IMR-90 (cell line): Measurements from ENCODE around the gene FAM163B. TPM values are rescaled to one million over a fixed set of nuclear protein-coding genes. Genes with fewer than 3 reads are reported as not detected.

Source experiments
- ATAC-seq: fragments of 200-7000 bp; cut with Tn5 transposase; 2 replicates; pipeline ENCODE4 v1.9.1; 2020; ENCODE audit warnings: low read depth, mild to moderate bottlenecking, moderate library complexity
- BruUV-seq: library from RNA; stranded (reverse); fragments of 400-500 nt; replicated peaks from 2 replicates; lab custom pipeline; 2021; lab: Mats Ljungman, UMichigan
- CTCF ChIA-PET: fragments of 300-600 bp; formaldehyde crosslinking; extraction: SDS; loops from one replicate; lab custom pipeline; 2021; ENCODE audit warnings: antibody characterized with exemption; lab: Yijun Ruan, JAX
- POLR2A ChIA-PET: fragments of 300-600 bp; sonication (Branson Sonifier 250); formaldehyde crosslinking; loops from one replicate; lab custom pipeline; 2022; ENCODE audit warnings: antibody characterized with exemption; ENCODE audit not compliant: unreplicated experiment; lab: Charles Lee
- DNase-seq: peaks from one replicate; pipeline ENCODE4 v3.0.0; 2013
- H2AFZ ChIP-seq: replicated peaks from 2 replicates; pipeline ENCODE3; 2013; ENCODE audit warnings: low read length, mild to moderate bottlenecking; ENCODE audit not compliant: poor library complexity
- H2AK5ac ChIP-seq: 2 replicates; pipeline ENCODE4 v1.6.1; 2013; ENCODE audit warnings: low read depth, low read length, inconsistent platforms
- H2AK9ac ChIP-seq: replicated peaks from 2 replicates; pipeline ENCODE3; 2013; ENCODE audit warnings: mild to moderate bottlenecking, low read depth, low read length, moderate library complexity; ENCODE audit not compliant: poor library complexity
- H2BK120ac ChIP-seq: 2 replicates; pipeline ENCODE4 v1.6.1; 2013; ENCODE audit warnings: low read depth, low read length, inconsistent platforms
- H2BK15ac ChIP-seq: 3 replicates; pipeline ENCODE4 v1.6.1; 2013; ENCODE audit warnings: low read depth, low read length, inconsistent platforms
- H2BK20ac ChIP-seq: 2 replicates; pipeline ENCODE4 v1.6.1; 2013; ENCODE audit warnings: low read depth, mild to moderate bottlenecking, inconsistent platforms, low read length, moderate library complexity
- H2BK5ac ChIP-seq: 2 replicates; pipeline ENCODE4 v1.6.1; 2013; ENCODE audit warnings: mild to moderate bottlenecking, low read depth, low read length, inconsistent platforms; ENCODE audit not compliant: poor library complexity, severe bottlenecking
- H3K14ac ChIP-seq: replicated peaks from 2 replicates; pipeline ENCODE4 v1.6.1; 2013; ENCODE audit warnings: low read depth, low read length, inconsistent platforms
- H3K18ac ChIP-seq: 2 replicates; pipeline ENCODE4 v1.6.1; 2013; ENCODE audit warnings: low read depth, low read length, control low read depth
- H3K23ac ChIP-seq: 2 replicates; pipeline ENCODE4 v1.6.1; 2013; ENCODE audit warnings: low read depth, low read length, inconsistent platforms
- H3K27ac ChIP-seq: 2 replicates; pipeline ENCODE4 v1.5.1; 2013; ENCODE audit warnings: mild to moderate bottlenecking, control low read depth, low read length; ENCODE audit not compliant: insufficient read depth
- H3K27me3 ChIP-seq: 2 replicates; pipeline ENCODE4 v1.6.1; 2013; ENCODE audit warnings: low read length; ENCODE audit not compliant: control insufficient read depth, insufficient read depth
- H3K36me3 ChIP-seq: 2 replicates; pipeline ENCODE4 v1.6.1; 2013; ENCODE audit warnings: low read length, mixed read lengths; ENCODE audit not compliant: control insufficient read depth, insufficient read depth
- H3K4ac ChIP-seq: 2 replicates; pipeline ENCODE4 v1.6.1; 2013; ENCODE audit warnings: low read depth, low read length, inconsistent platforms
- H3K4me1 ChIP-seq: 2 replicates; pipeline ENCODE4 v1.6.1; 2013; ENCODE audit warnings: low read length, mixed read lengths; ENCODE audit not compliant: control insufficient read depth, insufficient read depth
- H3K4me2 ChIP-seq: 2 replicates; pipeline ENCODE4 v1.6.1; 2013; ENCODE audit warnings: low read depth, mild to moderate bottlenecking, control low read depth, low read length, moderate library complexity
- H3K4me3 ChIP-seq: 2 replicates; pipeline ENCODE4 v1.5.1; 2013; ENCODE audit warnings: low read depth, mild to moderate bottlenecking, control low read depth, low read length, moderate library complexity; ENCODE audit not compliant: insufficient read depth
- H3K56ac ChIP-seq: 2 replicates; pipeline ENCODE4 v1.6.1; 2013; ENCODE audit warnings: low read length, inconsistent platforms; ENCODE audit not compliant: insufficient read depth; ENCODE audit errors: extremely low read depth
- H3K79me1 ChIP-seq, 2 experiments: 2 replicates each; pipeline ENCODE4 v1.6.1; 2013; ENCODE audit warnings: low read length in 2 of 2, inconsistent platforms in 1 of 2, low read depth in 1 of 2
- H3K9ac ChIP-seq: 2 replicates; pipeline ENCODE4 v1.6.1; 2013; ENCODE audit warnings: low read depth, low read length, control low read depth
- H3K9me1 ChIP-seq: 2 replicates; pipeline ENCODE4 v1.6.1; 2013; ENCODE audit warnings: low read length, inconsistent platforms; ENCODE audit not compliant: insufficient read depth
- H3K9me3 ChIP-seq: 2 replicates; pipeline ENCODE4 v1.6.1; 2013; ENCODE audit warnings: low read length; ENCODE audit not compliant: control insufficient read depth, insufficient read depth
- H4K20me1 ChIP-seq: 2 replicates; pipeline ENCODE4 v1.6.1; 2013; ENCODE audit warnings: low read length, inconsistent platforms; ENCODE audit not compliant: insufficient read depth
- H4K5ac ChIP-seq: 2 replicates; pipeline ENCODE4 v1.6.1; 2013; ENCODE audit warnings: mild to moderate bottlenecking, low read depth, low read length, control low read depth
- H4K8ac ChIP-seq, 2 experiments: 2 replicates each; pipeline ENCODE4 v1.6.1; 2013; ENCODE audit warnings: low read depth in 2 of 2, low read length in 2 of 2, control low read depth in 1 of 2, inconsistent platforms in 1 of 2
- H4K91ac ChIP-seq: 2 replicates; pipeline ENCODE4 v1.6.1; 2013; ENCODE audit warnings: low read depth, low read length, inconsistent platforms; ENCODE audit not compliant: insufficient read depth
- CEBPB ChIP-seq: IDR thresholded peaks from 2 replicates; pipeline ENCODE4 v1.6.1; 2012; ENCODE audit warnings: low read depth, low read length, improper control_type of control experiment
- CHD1 ChIP-seq: IDR thresholded peaks from 2 replicates; pipeline ENCODE4 v1.6.1; 2012; ENCODE audit warnings: low read depth, low read length, improper control_type of control experiment
- FOS ChIP-seq: fragments of 150-350 bp; IDR thresholded peaks from 2 replicates; pipeline ENCODE4 v1.6.1; 2016; ENCODE audit warnings: low read depth, low read length
- MAZ ChIP-seq: IDR thresholded peaks from 2 replicates; pipeline ENCODE4 v1.6.1; 2012; ENCODE audit warnings: low read depth, mild to moderate bottlenecking, low read length, improper control_type of control experiment, moderate library complexity, borderline replicate concordance
- NFE2L2 ChIP-seq: fragments of 150-350 bp; IDR thresholded peaks from 2 replicates; pipeline ENCODE4 v1.6.1; 2016; ENCODE audit warnings: low read depth, mild to moderate bottlenecking, low read length
- POLR2A ChIP-seq: IDR thresholded peaks from 2 replicates; pipeline ENCODE4 v1.6.1; 2012; ENCODE audit warnings: mild to moderate bottlenecking, low read depth, low read length
- RCOR1 ChIP-seq: IDR thresholded peaks from 2 replicates; pipeline ENCODE4 v1.6.1; 2012; ENCODE audit warnings: mild to moderate bottlenecking, low read length, improper control_type of control experiment; ENCODE audit not compliant: insufficient replicate concordance
- USF2 ChIP-seq: fragments of 150-350 bp; IDR thresholded peaks from 2 replicates; pipeline ENCODE4 v1.6.1; 2017; ENCODE audit warnings: mild to moderate bottlenecking, antibody characterized with exemption, low read length, low read depth
- WGBS, 2 experiments: methylation state at CpG; one replicate each; pipeline versions ENCODE4 v1.1.5 to v1.1.7; 2013; ENCODE audit warnings: missing lambda C conversion rate in 2 of 2; ENCODE audit not compliant: insufficient read length in 1 of 2; ENCODE audit errors: extremely low coverage in 2 of 2; 5-methylcytosine and 5-hydroxymethylcytosine counted together
- dilution Hi-C: fragments of 300-500 bp; cut with HindIII; formaldehyde crosslinking; loops from one replicate; pipeline ENCODE4 v1.14.3; 2018; ENCODE audit warnings: low sequenced_read_pairs; ENCODE audit not compliant: unreplicated experiment
- in situ Hi-C: fragments of 300-500 bp; cut with MboI; formaldehyde crosslinking; loops from 3 replicates; pipeline ENCODE4 v1.14.3; 2019; ENCODE audit warnings: low sequenced_read_pairs, inconsistent platforms, mixed read lengths
- intact Hi-C: fragments of 100-400 bp; cut with micrococcal nuclease; formaldehyde crosslinking; loops from 2 replicates; pipeline ENCODE4 v1.10.0; 2022
- polyA plus RNA-seq, 3 experiments: library from polyadenylated mRNA; depleted of rRNA; stranded (reverse); fragments of >200 nt; gene quantifications; 2 replicates each; pipeline ENCODE4 v1.2.3, GENCODE V29; 2012; ENCODE audit warnings: low replicate concordance in 1 of 3
- total RNA-seq: library from RNA; depleted of rRNA; stranded (reverse); fragments of >200 nt; gene quantifications from 2 replicates; pipeline ENCODE4 v1.2.3, GENCODE V29; 2012

The FAM163B gene
- total and polyA plus RNA-seq, 2 of the 4 experiments (the other 2 are of a cell fraction): not detected

- H2BK5ac ChIP-seq: no peak overlapping the region
- TF ChIP-seq CHD1: no peak
- no peak for TF ChIP-seq MAZ
- no peak for TF ChIP-seq CEBPB
- no peak for TF ChIP-seq USF2
- TF ChIP-seq NFE2L2: no peak
- no peak for TF ChIP-seq RCOR1
- TF ChIP-seq FOS: no peak
- no peak for TF ChIP-seq POLR2A
- no peak overlapping the region for H2BK15ac ChIP-seq
- no TSS peak for BruUV-seq
- peaks cover 63% of the 10 kb centered on the region for H3K27me3 ChIP-seq
- H2AK5ac ChIP-seq: no peak overlapping the region
- H3K27ac ChIP-seq: no peak overlapping the region
- H4K5ac ChIP-seq: no peak overlapping the region
- no peaks in the 10 kb centered on the region for H3K4me1 ChIP-seq
- no CpG with 5 or more reads among the region's 7 CpGs for WGBS, 2 experiments
- no peaks in the 10 kb centered on the region for H3K79me1 ChIP-seq
- H3K9me1 ChIP-seq: no peaks in the 10 kb centered on the region
- no peak overlapping the region for H4K91ac ChIP-seq
- H2AK9ac ChIP-seq: no peak overlapping the region
- ChIA-PET CTCF (no interaction called here), POLR2A (no interaction called here)
- no peak for DNase-seq
- H3K9ac ChIP-seq: no peak overlapping the region
- H3K36me3 ChIP-seq: no peaks in the 10 kb centered on the region
- H4K8ac ChIP-seq: no peak overlapping the region
- intact Hi-C loops: loop anchor here (10.0 kb wide), 1 partner anchor 116 kb away; no protein-coding TSS in a partner anchor
- no peaks in the 10 kb centered on the region for H3K9me3 ChIP-seq
- no peak overlapping the region for H3K23ac ChIP-seq
- ATAC-seq: no peak
- no peak overlapping the region for H2BK20ac ChIP-seq
- no peak overlapping the region for H3K18ac ChIP-seq
- H4K20me1 ChIP-seq: no peaks in the 10 kb centered on the region
- no peak overlapping the region for H2BK120ac ChIP-seq
- H3K56ac ChIP-seq: no peak overlapping the region
- in situ Hi-C loops: no loop called here
- no peak overlapping the region for H3K4me3 ChIP-seq
- no peak overlapping the region for H3K4me2 ChIP-seq
- no peak overlapping the region for H2AFZ ChIP-seq
- no peak overlapping the region for H3K4ac ChIP-seq
- H3K14ac ChIP-seq: no peak overlapping the region
- dilution Hi-C loops: no loop called here
Observed at GRCh38 chr9:133608382-133608781, 807 bp downstream of the FAM163B start.
